ENCODE measurements around the gene ZNF177. TPM values are rescaled to one million over a fixed set of nuclear protein-coding genes. Genes with fewer than 3 reads are reported as not detected.

Gene ZNF177
- polyA plus RNA-seq, 2 of the 4 experiments (the other 2 are of a cell fraction), result 0.46 to 2.7 TPM

- peak in 1 of 2 experiments; percentile 43; a peak in 1 of 5 replicates for TF ChIP-seq JUN (IDR thresholded peaks at IDR 0.05)
- no peak for TF ChIP-seq SREBF2 (IDR thresholded peaks at IDR 0.05)
- no peak for TF ChIP-seq NR3C1 (IDR thresholded peaks at IDR 0.05)
- no peak for TF ChIP-seq NPAS2 (CRISPR knock-in tag; IDR thresholded peaks at IDR 0.05; ENCODE audit: borderline replicate concordance)
- TF ChIP-seq CHD4 (IDR thresholded peaks at IDR 0.05; ENCODE audit: borderline replicate concordance), result no peak; the same call in 1 of the 2 replicates
- TF ChIP-seq, protein P1, sequence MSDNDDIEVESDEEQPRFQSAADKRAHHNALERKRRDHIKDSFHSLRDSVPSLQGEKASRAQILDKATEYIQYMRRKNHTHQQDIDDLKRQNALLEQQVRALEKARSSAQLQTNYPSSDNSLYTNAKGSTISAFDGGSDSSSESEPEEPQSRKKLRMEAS (IDR thresholded peaks at IDR 0.05), result peak; percentile 53
- TF ChIP-seq USF2 (IDR thresholded peaks at IDR 0.05), result no peak
- TF ChIP-seq PBX3 (IDR thresholded peaks at IDR 0.05), result no peak
- TF ChIP-seq E2F6 (IDR thresholded peaks at IDR 0.05; ENCODE audit: borderline replicate concordance, low read depth), result 0 out of 2 replicates have a peak, but pooled peaks have one; percentile 23
- TF ChIP-seq HOXB5 (CRISPR knock-in tag; IDR thresholded peaks at IDR 0.05), result no peak
- TF ChIP-seq, protein P2, sequence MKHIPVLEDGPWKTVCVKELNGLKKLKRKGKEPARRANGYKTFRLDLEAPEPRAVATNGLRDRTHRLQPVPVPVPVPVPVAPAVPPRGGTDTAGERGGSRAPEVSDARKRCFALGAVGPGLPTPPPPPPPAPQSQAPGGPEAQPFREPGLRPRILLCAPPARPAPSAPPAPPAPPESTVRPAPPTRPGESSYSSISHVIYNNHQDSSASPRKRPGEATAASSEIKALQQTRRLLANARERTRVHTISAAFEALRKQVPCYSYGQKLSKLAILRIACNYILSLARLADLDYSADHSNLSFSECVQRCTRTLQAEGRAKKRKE (CRISPR knock-in tag; IDR thresholded peaks at IDR 0.05; ENCODE audit: low read depth), result no peak
- TF ChIP-seq HMGXB4 (CRISPR knock-in tag; IDR thresholded peaks at IDR 0.05; ENCODE audit: borderline replicate concordance), result no peak
- peak; percentile 84 for TF ChIP-seq CHD2 (IDR thresholded peaks at IDR 0.05; ENCODE audit: low read length, partially characterized antibody)
- peak; percentile 56; the same call in 1 of the 2 replicates for TF ChIP-seq PHF8 (IDR thresholded peaks at IDR 0.05; ENCODE audit: borderline replicate concordance, low read depth)
- TF ChIP-seq ZNF302 (CRISPR knock-in tag; IDR thresholded peaks at IDR 0.05), result no peak
- peak; percentile 31 for TF ChIP-seq POLR2A (IDR thresholded peaks at IDR 0.05; ENCODE audit: low read length)
Observed at GRCh38 chr19:9323919-9324583, 38.8 kb upstream of the ZNF177 start, which contains the start of gene ZNF559 (continued).

- ATAC-seq (no peak), DNase-seq (ENCODE audit: low read depth in 1 of 2, low spot score in 1 of 2) (no peak), FAIRE-seq (no peak)
- H3K4me1 ChIP-seq, result no peaks in the 10 kb centered on the region
- ChIA-PET CTCF (no interaction called here), POLR2A (no interaction called here)
- H3K9me3 ChIP-seq, result peaks cover 38% of the 10 kb centered on the region
- WGBS (ENCODE audit: missing lambda C conversion rate), result 72% methylated on average over 9 of the region's 9 CpGs
- peak overlapping the region; percentile 66 for H3K4me3 ChIP-seq
- TF ChIP-seq KDM5A (IDR thresholded peaks at IDR 0.05), result 0 out of 2 replicates have a peak, but pooled peaks have one; percentile 12
- TF ChIP-seq, protein P3, sequence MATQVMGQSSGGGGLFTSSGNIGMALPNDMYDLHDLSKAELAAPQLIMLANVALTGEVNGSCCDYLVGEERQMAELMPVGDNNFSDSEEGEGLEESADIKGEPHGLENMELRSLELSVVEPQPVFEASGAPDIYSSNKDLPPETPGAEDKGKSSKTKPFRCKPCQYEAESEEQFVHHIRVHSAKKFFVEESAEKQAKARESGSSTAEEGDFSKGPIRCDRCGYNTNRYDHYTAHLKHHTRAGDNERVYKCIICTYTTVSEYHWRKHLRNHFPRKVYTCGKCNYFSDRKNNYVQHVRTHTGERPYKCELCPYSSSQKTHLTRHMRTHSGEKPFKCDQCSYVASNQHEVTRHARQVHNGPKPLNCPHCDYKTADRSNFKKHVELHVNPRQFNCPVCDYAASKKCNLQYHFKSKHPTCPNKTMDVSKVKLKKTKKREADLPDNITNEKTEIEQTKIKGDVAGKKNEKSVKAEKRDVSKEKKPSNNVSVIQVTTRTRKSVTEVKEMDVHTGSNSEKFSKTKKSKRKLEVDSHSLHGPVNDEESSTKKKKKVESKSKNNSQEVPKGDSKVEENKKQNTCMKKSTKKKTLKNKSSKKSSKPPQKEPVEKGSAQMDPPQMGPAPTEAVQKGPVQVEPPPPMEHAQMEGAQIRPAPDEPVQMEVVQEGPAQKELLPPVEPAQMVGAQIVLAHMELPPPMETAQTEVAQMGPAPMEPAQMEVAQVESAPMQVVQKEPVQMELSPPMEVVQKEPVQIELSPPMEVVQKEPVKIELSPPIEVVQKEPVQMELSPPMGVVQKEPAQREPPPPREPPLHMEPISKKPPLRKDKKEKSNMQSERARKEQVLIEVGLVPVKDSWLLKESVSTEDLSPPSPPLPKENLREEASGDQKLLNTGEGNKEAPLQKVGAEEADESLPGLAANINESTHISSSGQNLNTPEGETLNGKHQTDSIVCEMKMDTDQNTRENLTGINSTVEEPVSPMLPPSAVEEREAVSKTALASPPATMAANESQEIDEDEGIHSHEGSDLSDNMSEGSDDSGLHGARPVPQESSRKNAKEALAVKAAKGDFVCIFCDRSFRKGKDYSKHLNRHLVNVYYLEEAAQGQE (IDR thresholded peaks at IDR 0.05), result no peak
- no peak for TF ChIP-seq HMGXB4 (CRISPR knock-in tag; IDR thresholded peaks at IDR 0.05; ENCODE audit: borderline replicate concordance)
- H3K27ac ChIP-seq, result peak overlapping the region; percentile 77 to 86
- H3K4me2 ChIP-seq, result peak overlapping the region; percentile 63
Observed at GRCh38 chr19:9324584-9324962, 38.2 kb upstream of the ZNF177 start.
